CD4-positive, alpha-beta T cell (primary cell): Measurements from ENCODE around the gene DUSP19. TPM values are rescaled to one million over a fixed set of nuclear protein-coding genes. Genes with fewer than 3 reads are reported as not detected.

ENCODE experiments used
- ATAC-seq: fragments of 200-7000 bp; cut with Tn5 transposase; one replicate; pipeline ENCODE4 v1.10.0; 2022; ENCODE audit warnings: mild to moderate bottlenecking; ENCODE audit not compliant: poor library complexity
- CTCF ChIA-PET: fragments of 350-600 bp; sonication (Branson Sonifier 250); formaldehyde crosslinking; loops from one replicate; lab custom pipeline; 2021; ENCODE audit warnings: antibody characterized with exemption, inconsistent platforms; lab: Charles Lee
- POLR2A ChIA-PET: fragments of 350-600 bp; sonication (Branson Sonifier 250); formaldehyde crosslinking; loops from one replicate; lab custom pipeline; 2021; ENCODE audit warnings: antibody characterized with exemption, inconsistent platforms; lab: Charles Lee
- DNase-seq, 14 experiments: peaks; one replicate each; pipeline ENCODE4 v3.0.0-alpha.2; 2013 to 2020; ENCODE audit warnings: mixed read lengths in 2 of 14
- H3K27ac ChIP-seq, 2 donors: one replicate each; pipeline versions ENCODE4 v1.5.1 to v1.7.0; 2013; ENCODE audit warnings: low read length in 2 of 2, low read depth in 1 of 2, mild to moderate bottlenecking in 1 of 2
- H3K27me3 ChIP-seq, 2 experiments: 1 replicate in 1 of 2; 2 replicates in 1 of 2; pipeline versions ENCODE4 v1.6.1 to v1.7.0; 2013; ENCODE audit warnings: low read length in 2 of 2, control low read depth in 1 of 2, mild to moderate bottlenecking in 1 of 2, moderate library complexity in 1 of 2; ENCODE audit not compliant: insufficient read depth in 2 of 2, control insufficient read depth in 1 of 2
- H3K36me3 ChIP-seq: one replicate; pipeline ENCODE4 v1.6.1; 2013; ENCODE audit warnings: low read length, control low read depth; ENCODE audit not compliant: insufficient read depth
- H3K4me1 ChIP-seq: one replicate; pipeline ENCODE4 v1.6.1; 2013; ENCODE audit warnings: low read length, control low read depth; ENCODE audit not compliant: insufficient read depth
- H3K4me3 ChIP-seq: one replicate; pipeline ENCODE4 v1.5.1; 2013; ENCODE audit warnings: mild to moderate bottlenecking, low read length, moderate library complexity
- H3K9me3 ChIP-seq, 2 experiments: 1 replicate in 1 of 2; 2 replicates in 1 of 2; pipeline versions ENCODE4 v1.6.1 to v1.7.0; 2013; ENCODE audit warnings: low read length in 2 of 2, mild to moderate bottlenecking in 2 of 2, control low read depth in 1 of 2, moderate library complexity in 1 of 2; ENCODE audit not compliant: control insufficient read depth in 1 of 2, insufficient read depth in 1 of 2
- H3K27ac Mint-ChIP-seq: one replicate; pipeline ENCODE4 v1.8.0; 2020; ENCODE audit warnings: mixed read lengths
- H3K27me3 Mint-ChIP-seq: one replicate; pipeline ENCODE4 v1.8.0; 2021; ENCODE audit warnings: mixed read lengths
- H3K36me3 Mint-ChIP-seq: one replicate; pipeline ENCODE4 v1.8.0; 2021; ENCODE audit warnings: low read depth, mixed read lengths
- H3K4me1 Mint-ChIP-seq: one replicate; pipeline ENCODE4 v1.8.0; 2021; ENCODE audit warnings: low read depth, mixed read lengths
- H3K4me3 Mint-ChIP-seq: one replicate; pipeline ENCODE4 v1.8.0; 2020; ENCODE audit warnings: mild to moderate bottlenecking, mixed read lengths
- H3K9me3 Mint-ChIP-seq: one replicate; pipeline ENCODE4 v1.8.0; 2020; ENCODE audit warnings: mixed read lengths
- CTCF ChIP-seq: fragments of 200-600 bp; IDR thresholded peaks from one replicate; pipeline ENCODE4 v1.8.0; 2022; ENCODE audit warnings: antibody characterized with exemption, mild to moderate bottlenecking
- intact Hi-C, 2 experiments: fragments of 100-400 bp; cut with DNase I in 1 of 2; cut with micrococcal nuclease in 1 of 2; formaldehyde crosslinking; loops; one replicate each; pipeline versions ENCODE4 v1.15.1 to v1.9.0; 2023 to 2025; cut with DNase I, micrococcal nuclease
- total RNA-seq, 174 experiments: library from RNA in 2 of 174; stranded (reverse) in 2 of 174; gene quantifications; one replicate each; pipeline ENCODE4 v1.2.3 and lab custom pipeline; 2021 to 2026

DUSP19 gene
- total RNA-seq, 2 experiments from 2014 or later, result 0.14 to 0.50 TPM

- H3K9me3 Mint-ChIP-seq, result no peaks in the 10 kb centered on the region
- peaks cover 39% of the 10 kb centered on the region for H3K4me1 Mint-ChIP-seq
- intact Hi-C loops, result loop anchor here (5.0 kb wide), 2 partner anchors 319 to 1729 kb away; partner anchors contain the start of gene DNAJC10 (in 1 of the 2)
- Histone ChIP-seq H3K27me3 (peaks cover 0 to 50% of the 10 kb centered on the region in 2 experiments), H3K36me3 (no peaks in the 10 kb centered on the region), H3K4me1 (peaks cover 15% of the 10 kb centered on the region), H3K27ac (no peak overlapping the region), H3K9me3 (no peaks in the 10 kb centered on the region), H3K4me3 (no peak overlapping the region)
- CTCF ChIA-PET, result no interaction called here
- no peak overlapping the region for H3K27ac Mint-ChIP-seq
- peak in 3 of 14 experiments; percentile 53 to 61 (median 55) for DNase-seq
- peak overlapping the region; percentile 88 for H3K4me3 Mint-ChIP-seq
- peaks cover 55% of the 10 kb centered on the region for H3K27me3 Mint-ChIP-seq
- POLR2A ChIA-PET, result interaction anchor here (0.7 to 1.2 kb wide), 2 partner anchors 89 to 292 kb away, joined by 3 read pairs; partner anchors contain the start of gene NUP35
- no peaks in the 10 kb centered on the region for H3K36me3 Mint-ChIP-seq
- TF ChIP-seq CTCF, result no peak
- no peak for ATAC-seq
Measured at GRCh38 chr2:183035954-183036669, 42.4 kb upstream of the DUSP19 start.

GRCh38 chr2:183037074-183037552 lies 41.4 kb upstream of the DUSP19 start:
- ChIA-PET POLR2A (interaction anchor here (1.2 to 1.3 kb wide), 2 partner anchors 86 to 88 kb away, joined by 3 to 5 read pairs; partner anchors contain the start of gene NUP35), CTCF (no interaction called here)
- intact Hi-C loops, result loop anchor here (5.0 kb wide), 2 partner anchors 320 to 1730 kb away; partner anchors contain the start of gene DNAJC10 (in 1 of the 2)
- peaks cover 0 to 52% of the 10 kb centered on the region in 2 experiments for H3K27me3 ChIP-seq
- peaks cover 15% of the 10 kb centered on the region for H3K4me1 ChIP-seq
- DNase-seq, result peak in 1 of 14 experiments; percentile 11
- Mint-ChIP-seq H3K9me3 (no peaks in the 10 kb centered on the region), H3K4me3 (peak overlapping the region; percentile 88), H3K27me3 (peaks cover 46% of the 10 kb centered on the region), H3K27ac (peak overlapping the region; percentile 40), H3K4me1 (peaks cover 39% of the 10 kb centered on the region), H3K36me3 (no peaks in the 10 kb centered on the region)
- no peaks in the 10 kb centered on the region for H3K36me3 ChIP-seq
- peak overlapping the region; percentile 37 for H3K4me3 ChIP-seq
- no peak for ATAC-seq
- no peaks in the 10 kb centered on the region for H3K9me3 ChIP-seq
- no peak for TF ChIP-seq CTCF
- H3K27ac ChIP-seq, result no peak overlapping the region

- no peak for TF ChIP-seq CTCF
- Mint-ChIP-seq H3K4me1 (peaks cover 39% of the 10 kb centered on the region), H3K36me3 (no peaks in the 10 kb centered on the region), H3K27ac (peak overlapping the region; percentile 40), H3K27me3 (peaks cover 40% of the 10 kb centered on the region), H3K4me3 (peak overlapping the region; percentile 88), H3K9me3 (no peaks in the 10 kb centered on the region)
- H3K36me3 ChIP-seq, result no peaks in the 10 kb centered on the region
- POLR2A ChIA-PET, result interaction anchor here (1.3 kb wide), 1 partner anchor 85 kb away, joined by 5 read pairs; no protein-coding TSS in a partner anchor
- no peak overlapping the region for H3K27ac ChIP-seq
- H3K9me3 ChIP-seq, result no peaks in the 10 kb centered on the region
- DNase-seq (peak in 11 of 14 experiments; percentile 9 to 58 (median 43)), ATAC-seq (peak; percentile 50)
- CTCF ChIA-PET, result interaction anchor here (0.7 kb wide), 1 partner anchor 42 kb away, joined by 3 read pairs; no protein-coding TSS in a partner anchor
- H3K4me1 ChIP-seq, result peaks cover 15% of the 10 kb centered on the region
- intact Hi-C loops, result loop anchor here (2.0 to 5.0 kb wide), 4 partner anchors 85 to 1730 kb away; partner anchors contain the start of gene DNAJC10 (in 2 of the 2)
- peaks cover 3 to 56% of the 10 kb centered on the region in 2 experiments for H3K27me3 ChIP-seq
- peak overlapping the region; percentile 37 for H3K4me3 ChIP-seq
Measured at GRCh38 chr2:183037553-183038340, 40.8 kb upstream of the DUSP19 start.
